H9 (cell line): ENCODE measurements around the gene DIS3L2. TPM values are rescaled to one million over a fixed set of nuclear protein-coding genes. Genes with fewer than 3 reads are reported as not detected.
A peak's percentile ranks its signal among the peaks of the same experiment; 100 is the strongest.

Experiments used
- DNase-seq: peaks from one replicate; pipeline ENCODE4 v3.0.0-alpha.2; 2017
- H2AFZ ChIP-seq: one replicate; pipeline ENCODE4 v1.6.1; 2013; ENCODE audit warnings: mild to moderate bottlenecking, low read length, control low read depth, moderate library complexity
- H2AK5ac ChIP-seq: 2 replicates; pipeline ENCODE4 v1.6.1; 2013; ENCODE audit warnings: low read length, control low read depth, mixed read lengths; ENCODE audit not compliant: insufficient read length
- H2BK120ac ChIP-seq: one replicate; pipeline ENCODE4 v1.6.1; 2013; ENCODE audit warnings: low read depth, mild to moderate bottlenecking, low read length, control low read depth, inconsistent platforms; ENCODE audit not compliant: poor library complexity, severe bottlenecking
- H2BK12ac ChIP-seq: 2 replicates; pipeline ENCODE4 v1.6.1; 2013; ENCODE audit warnings: low read length, control low read depth, mixed read lengths, low read depth; ENCODE audit not compliant: insufficient read length
- H2BK15ac ChIP-seq: 2 replicates; pipeline ENCODE4 v1.6.1; 2013; ENCODE audit warnings: low read depth, low read length, control low read depth
- H2BK20ac ChIP-seq: one replicate; pipeline ENCODE4 v1.6.1; 2013; ENCODE audit warnings: low read depth, mild to moderate bottlenecking, low read length, control low read depth, inconsistent platforms; ENCODE audit not compliant: poor library complexity, severe bottlenecking
- H2BK5ac ChIP-seq: 2 replicates; pipeline ENCODE4 v1.6.1; 2013; ENCODE audit warnings: low read length, control low read depth, mixed read lengths; ENCODE audit not compliant: insufficient read length
- H3K14ac ChIP-seq: 2 replicates; pipeline ENCODE4 v1.6.1; 2013; ENCODE audit warnings: low read length, control low read depth; ENCODE audit not compliant: insufficient read depth
- H3K18ac ChIP-seq: 2 replicates; pipeline ENCODE4 v1.6.1; 2013; ENCODE audit warnings: low read depth, mild to moderate bottlenecking, mixed read lengths, low read length, control low read depth; ENCODE audit not compliant: insufficient read length
- H3K23ac ChIP-seq: 2 replicates; pipeline ENCODE4 v1.6.1; 2013; ENCODE audit warnings: low read length, control low read depth, mixed read lengths, low read depth; ENCODE audit not compliant: insufficient read length
- H3K23me2 ChIP-seq: 2 replicates; pipeline ENCODE4 v1.6.1; 2013; ENCODE audit warnings: low read depth, mild to moderate bottlenecking, mixed read lengths, low read length, control low read depth; ENCODE audit not compliant: insufficient read length, poor library complexity, severe bottlenecking
- H3K27ac ChIP-seq: 2 replicates; pipeline ENCODE4 v1.5.1; 2013; ENCODE audit warnings: low read length, control low read depth, mixed read lengths, low read depth; ENCODE audit not compliant: insufficient read length
- H3K27me3 ChIP-seq: 2 replicates; pipeline ENCODE4 v1.6.1; 2013; ENCODE audit warnings: low read length, control low read depth, inconsistent platforms; ENCODE audit not compliant: insufficient read depth
- H3K4ac ChIP-seq: 2 replicates; pipeline ENCODE4 v1.6.1; 2013; ENCODE audit warnings: low read depth, mild to moderate bottlenecking, control low read depth, inconsistent platforms, low read length, moderate library complexity
- H3K4me1 ChIP-seq: 2 replicates; pipeline ENCODE4 v1.6.1; 2013; ENCODE audit warnings: low read length, control low read depth, inconsistent platforms; ENCODE audit not compliant: insufficient read depth
- H3K4me2 ChIP-seq: 2 replicates; pipeline ENCODE4 v1.6.1; 2013; ENCODE audit warnings: low read length, control low read depth, mixed read lengths; ENCODE audit not compliant: insufficient read length, insufficient read depth
- H3K56ac ChIP-seq: 2 replicates; pipeline ENCODE4 v1.6.1; 2013; ENCODE audit warnings: low read depth, mild to moderate bottlenecking, mixed read lengths, low read length, control low read depth; ENCODE audit not compliant: insufficient read length
- H3K79me1 ChIP-seq: 2 replicates; pipeline ENCODE4 v1.6.1; 2013; ENCODE audit warnings: low read depth, mild to moderate bottlenecking, moderate library complexity, low read length, control low read depth, inconsistent platforms; ENCODE audit not compliant: insufficient read depth, poor library complexity, severe bottlenecking
- H3K79me2 ChIP-seq: 2 replicates; pipeline ENCODE4 v1.6.1; 2013; ENCODE audit warnings: low read length, control low read depth, inconsistent platforms; ENCODE audit not compliant: insufficient read depth
- H3K9ac ChIP-seq: 2 replicates; pipeline ENCODE4 v1.6.1; 2013; ENCODE audit warnings: low read length, control low read depth, mixed read lengths; ENCODE audit not compliant: insufficient read length; ENCODE audit errors: extremely low read depth
- H3K9me3 ChIP-seq: one replicate; pipeline ENCODE4 v1.6.1; 2013; ENCODE audit warnings: low read depth, low read length, inconsistent platforms; ENCODE audit not compliant: control insufficient read depth
- H3T11ph ChIP-seq: one replicate; pipeline ENCODE4 v1.6.1; 2013; ENCODE audit warnings: mild to moderate bottlenecking, low read length, control low read depth, inconsistent platforms
- H4K20me1 ChIP-seq: one replicate; pipeline ENCODE4 v1.6.1; 2013; ENCODE audit not compliant: control insufficient read depth, insufficient read length, insufficient read depth
- H4K5ac ChIP-seq: 2 replicates; pipeline ENCODE4 v1.6.1; 2013; ENCODE audit warnings: low read depth, mild to moderate bottlenecking, mixed read lengths, low read length, control low read depth; ENCODE audit not compliant: insufficient read length
- H4K8ac ChIP-seq: replicated peaks from 2 replicates; pipeline ENCODE4 v1.6.1; 2013; ENCODE audit warnings: low read length, control low read depth, mixed read lengths, low read depth; ENCODE audit not compliant: insufficient read length
- H4K91ac ChIP-seq: 2 replicates; pipeline ENCODE4 v1.6.1; 2013; ENCODE audit warnings: low read depth, mild to moderate bottlenecking, moderate library complexity, mixed read lengths, low read length, control low read depth; ENCODE audit not compliant: insufficient read length
- H3K27ac Mint-ChIP-seq, 3 experiments: 2 replicates in 2 of 3; 3 replicates in 1 of 3; pipeline ENCODE4 v1.8.0; 2020 to 2021; ENCODE audit warnings: mixed read lengths in 3 of 3, mild to moderate bottlenecking in 1 of 3, moderate library complexity in 1 of 3
- H3K27me3 Mint-ChIP-seq: 2 replicates; pipeline ENCODE4 v1.8.0; 2021; ENCODE audit warnings: low read depth, mild to moderate bottlenecking, moderate library complexity, mixed read lengths
- H3K36me3 Mint-ChIP-seq, 3 experiments: 2 replicates in 2 of 3; 3 replicates in 1 of 3; pipeline ENCODE4 v1.8.0; 2020 to 2021; ENCODE audit warnings: low read depth in 3 of 3, mixed read lengths in 3 of 3; ENCODE audit not compliant: insufficient read depth in 1 of 3
- H3K4me1 Mint-ChIP-seq, 2 experiments: 2 replicates each; pipeline ENCODE4 v1.8.0; 2020; ENCODE audit warnings: mixed read lengths in 2 of 2
- H3K4me3 Mint-ChIP-seq, 2 experiments: 2 replicates in 1 of 2; 3 replicates in 1 of 2; pipeline ENCODE4 v1.8.0; 2020 to 2021; ENCODE audit warnings: mild to moderate bottlenecking in 2 of 2, mixed read lengths in 2 of 2, moderate library complexity in 1 of 2
- H3K9me3 Mint-ChIP-seq, 2 experiments: 2 replicates in 1 of 2; 3 replicates in 1 of 2; pipeline ENCODE4 v1.8.0; 2020; ENCODE audit warnings: mild to moderate bottlenecking in 2 of 2, mixed read lengths in 2 of 2, moderate library complexity in 1 of 2
- WGBS: extraction: QIAGEN DNeasy Blood & Tissue Kit; methylation state at CpG from one replicate; pipeline ENCODE4 v1.1.7; 2013; ENCODE audit warnings: missing lambda C conversion rate, low lambda C conversion rate, mixed read lengths; ENCODE audit not compliant: insufficient read length; ENCODE audit errors: extremely low coverage; 5-methylcytosine and 5-hydroxymethylcytosine counted together
- total RNA-seq: library from RNA; stranded (reverse); gene quantifications from 2 replicates; pipeline ENCODE4 v1.2.1, GENCODE V29; 2021
- TF ChIP-seq, protein P1 (sequence below): fragments of 200-600 bp; sonication (generic); conservative IDR thresholded peaks from 3 replicates; pipeline ENCODE4 v1.8.0; 2021; ENCODE audit warnings: antibody characterized with exemption, mild to moderate bottlenecking

Gene DIS3L2
- total RNA-seq, 1 experiment from 2014 or later, result 28.1 TPM

GRCh38 chr2:231923951-231924888, 37.3 kb upstream of the DIS3L2 start:
- TF ChIP-seq, protein P1, sequence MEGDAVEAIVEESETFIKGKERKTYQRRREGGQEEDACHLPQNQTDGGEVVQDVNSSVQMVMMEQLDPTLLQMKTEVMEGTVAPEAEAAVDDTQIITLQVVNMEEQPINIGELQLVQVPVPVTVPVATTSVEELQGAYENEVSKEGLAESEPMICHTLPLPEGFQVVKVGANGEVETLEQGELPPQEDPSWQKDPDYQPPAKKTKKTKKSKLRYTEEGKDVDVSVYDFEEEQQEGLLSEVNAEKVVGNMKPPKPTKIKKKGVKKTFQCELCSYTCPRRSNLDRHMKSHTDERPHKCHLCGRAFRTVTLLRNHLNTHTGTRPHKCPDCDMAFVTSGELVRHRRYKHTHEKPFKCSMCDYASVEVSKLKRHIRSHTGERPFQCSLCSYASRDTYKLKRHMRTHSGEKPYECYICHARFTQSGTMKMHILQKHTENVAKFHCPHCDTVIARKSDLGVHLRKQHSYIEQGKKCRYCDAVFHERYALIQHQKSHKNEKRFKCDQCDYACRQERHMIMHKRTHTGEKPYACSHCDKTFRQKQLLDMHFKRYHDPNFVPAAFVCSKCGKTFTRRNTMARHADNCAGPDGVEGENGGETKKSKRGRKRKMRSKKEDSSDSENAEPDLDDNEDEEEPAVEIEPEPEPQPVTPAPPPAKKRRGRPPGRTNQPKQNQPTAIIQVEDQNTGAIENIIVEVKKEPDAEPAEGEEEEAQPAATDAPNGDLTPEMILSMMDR, result no peak
- Histone ChIP-seq H2BK120ac (no peak overlapping the region), H4K8ac (no peak overlapping the region), H4K20me1 (no peaks in the 10 kb centered on the region), H2BK20ac (no peak overlapping the region), H3K27ac (no peak overlapping the region), H3K4ac (no peak overlapping the region), H2AK5ac (no peak overlapping the region), H3K79me2 (no peaks in the 10 kb centered on the region), H2AFZ (no peak overlapping the region), H3K9me3 (no peaks in the 10 kb centered on the region), H3K79me1 (no peaks in the 10 kb centered on the region), H3K23me2 (peaks cover 21% of the 10 kb centered on the region), H3K14ac (no peak overlapping the region), H3K4me2 (peak overlapping the region; percentile 71), H4K5ac (no peak overlapping the region), H2BK12ac (no peak overlapping the region), H3K9ac (no peak overlapping the region), H3T11ph (no peak overlapping the region), H2BK5ac (no peak overlapping the region), H3K4me1 (no peaks in the 10 kb centered on the region; the same call in 1 of the 2 replicates), H2BK15ac (no peak overlapping the region), H3K27me3 (peaks cover 22% of the 10 kb centered on the region; the same call in 1 of the 2 replicates), H3K56ac (no peak overlapping the region), H3K23ac (no peak overlapping the region), H3K18ac (no peak overlapping the region), H4K91ac (no peak overlapping the region)
- Mint-ChIP-seq H3K4me1 (peaks cover 17 to 24% of the 10 kb centered on the region in 2 experiments), H3K27ac (no peak overlapping the region; a peak in 1 of 7 replicates), H3K36me3 (no peaks in the 10 kb centered on the region), H3K9me3 (no peaks in the 10 kb centered on the region), H3K4me3 (peak overlapping the region; percentile 10 to 50; a peak in 4 of 5 replicates), H3K27me3 (peaks cover 55% of the 10 kb centered on the region)
- no peak for DNase-seq
- no CpG with 5 or more reads among the region's 24 CpGs for WGBS
